Adrenal gland (tissue), 5 donors: ENCODE measurements around the gene BOD1L1.

ENCODE experiments used
- POLR2A ChIP-seq, 2 donors: fragments of 450-650 bp; IDR thresholded peaks; one replicate each; pipeline ENCODE4 v1.6.1; 2017; ENCODE audit warnings: antibody characterized with exemption in 2 of 2, mild to moderate bottlenecking in 2 of 2, moderate library complexity in 1 of 2
- TF ChIP-seq, protein P1 (sequence below), 6 experiments: fragments of 450-650 bp in 4 of 6; fragments of 200-600 bp in 2 of 6; sonication (generic) in 1 of 6; IDR thresholded peaks; 1 replicate in 5 of 6; 2 replicates in 1 of 6; pipeline versions ENCODE4 v1.5.1 to v1.8.0; 2016 to 2021; ENCODE audit warnings: antibody characterized with exemption in 6 of 6, mild to moderate bottlenecking in 2 of 6, moderate library complexity in 1 of 6
- donor health status: DM: no; HTN: no; CAD: no.

DNA sequence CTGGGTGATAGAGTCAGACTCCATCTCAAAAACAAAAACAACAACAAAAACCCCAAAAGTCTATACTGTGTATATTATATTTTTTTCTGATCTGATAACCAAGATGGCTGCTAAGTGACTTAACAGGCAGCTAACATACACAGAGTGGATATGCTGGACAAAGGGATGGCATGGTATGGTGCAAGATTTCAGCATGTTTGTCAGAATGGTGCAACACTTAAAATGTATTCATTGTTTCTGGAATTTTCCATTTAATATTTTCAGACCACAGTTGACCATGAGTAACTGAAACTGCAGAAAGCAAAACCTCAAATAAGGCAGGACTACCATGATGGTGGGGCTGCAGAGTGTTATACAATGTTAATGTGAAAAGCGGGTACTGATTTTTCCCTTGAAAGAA is 6.1 kb upstream of the BOD1L1 start:
- TF ChIP-seq, protein P1, sequence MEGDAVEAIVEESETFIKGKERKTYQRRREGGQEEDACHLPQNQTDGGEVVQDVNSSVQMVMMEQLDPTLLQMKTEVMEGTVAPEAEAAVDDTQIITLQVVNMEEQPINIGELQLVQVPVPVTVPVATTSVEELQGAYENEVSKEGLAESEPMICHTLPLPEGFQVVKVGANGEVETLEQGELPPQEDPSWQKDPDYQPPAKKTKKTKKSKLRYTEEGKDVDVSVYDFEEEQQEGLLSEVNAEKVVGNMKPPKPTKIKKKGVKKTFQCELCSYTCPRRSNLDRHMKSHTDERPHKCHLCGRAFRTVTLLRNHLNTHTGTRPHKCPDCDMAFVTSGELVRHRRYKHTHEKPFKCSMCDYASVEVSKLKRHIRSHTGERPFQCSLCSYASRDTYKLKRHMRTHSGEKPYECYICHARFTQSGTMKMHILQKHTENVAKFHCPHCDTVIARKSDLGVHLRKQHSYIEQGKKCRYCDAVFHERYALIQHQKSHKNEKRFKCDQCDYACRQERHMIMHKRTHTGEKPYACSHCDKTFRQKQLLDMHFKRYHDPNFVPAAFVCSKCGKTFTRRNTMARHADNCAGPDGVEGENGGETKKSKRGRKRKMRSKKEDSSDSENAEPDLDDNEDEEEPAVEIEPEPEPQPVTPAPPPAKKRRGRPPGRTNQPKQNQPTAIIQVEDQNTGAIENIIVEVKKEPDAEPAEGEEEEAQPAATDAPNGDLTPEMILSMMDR (IDR thresholded peaks at IDR 0.05): no peak
- no peak for TF ChIP-seq POLR2A (IDR thresholded peaks at IDR 0.05)
